Endothelial cell of umbilical vein (primary cell): ENCODE results near the gene HMGA1. TPM values are rescaled to one million over a fixed set of nuclear protein-coding genes. Genes with fewer than 3 reads are reported as not detected.

Experiments used
- BruUV-seq: library from RNA; stranded (reverse); fragments of 400-500 nt; replicated peaks from 2 replicates; lab custom pipeline; 2021; lab: Mats Ljungman, UMichigan
- CTCF ChIA-PET: fragments of 300-600, 350-600 bp; sonication (Branson Sonifier 250); formaldehyde crosslinking; loops from one replicate; lab custom pipeline; 2021; ENCODE audit warnings: antibody characterized with exemption, inconsistent platforms; lab: Charles Lee
- POLR2A ChIA-PET: fragments of 300-600, 350-600 bp; sonication (Branson Sonifier 250); formaldehyde crosslinking; loops from one replicate; lab custom pipeline; 2021; ENCODE audit warnings: antibody characterized with exemption, inconsistent platforms; lab: Charles Lee
- DNase-seq: peaks from one replicate; pipeline ENCODE4 v3.0.0-alpha.2; 2011; ENCODE audit warnings: low read depth, low spot score
- FAIRE-seq: peaks from 2 replicates; lab custom pipeline; 2011; peaks lifted over from hg19 to GRCh38; lab: Jason Lieb, UNC
- H2AFZ ChIP-seq: 2 replicates; pipeline ENCODE4 v1.6.0; 2012; ENCODE audit warnings: low read depth, low read length, control low read depth, inconsistent platforms
- H3K27ac ChIP-seq: 2 replicates; pipeline ENCODE4 v1.5.1; 2011; ENCODE audit warnings: low read depth, mild to moderate bottlenecking, control low read depth, low read length, moderate library complexity; ENCODE audit not compliant: insufficient read depth
- H3K27me3 ChIP-seq, 2 experiments: 2 replicates each; pipeline versions ENCODE4 v1.6.0 to v1.6.1; 2011; ENCODE audit warnings: low read length in 2 of 2, mixed read lengths in 1 of 2; ENCODE audit not compliant: control insufficient read depth in 2 of 2, insufficient read depth in 2 of 2
- H3K36me3 ChIP-seq, 2 experiments: 2 replicates in 1 of 2; 3 replicates in 1 of 2; pipeline ENCODE4 v1.5.1; 2011; ENCODE audit warnings: low read length in 2 of 2, mild to moderate bottlenecking in 1 of 2, moderate library complexity in 1 of 2; ENCODE audit not compliant: control insufficient read depth in 2 of 2, insufficient read depth in 2 of 2; ENCODE audit errors: extremely low read depth in 1 of 2
- H3K4me1 ChIP-seq: 3 replicates; pipeline ENCODE4 v1.5.1; 2011; ENCODE audit warnings: mild to moderate bottlenecking, low read length; ENCODE audit not compliant: control insufficient read depth, insufficient read depth; ENCODE audit errors: extremely low read depth
- H3K4me2 ChIP-seq: 2 replicates; pipeline ENCODE4 v1.6.1; 2011; ENCODE audit warnings: low read length, control low read depth, mixed read lengths; ENCODE audit not compliant: insufficient read depth
- H3K4me3 ChIP-seq, 3 experiments: fragments of 200-600 bp in 1 of 3; sonication (generic), shearing (Covaris generic) in 1 of 3; replicated peaks in 1 of 3; 2 replicates each; pipeline ENCODE4 v1.5.1; 2011 to 2016; ENCODE audit warnings: control low read depth in 3 of 3, low read length in 3 of 3, mild to moderate bottlenecking in 2 of 3, inconsistent platforms in 1 of 3, low read depth in 1 of 3, moderate library complexity in 1 of 3; ENCODE audit not compliant: insufficient read depth in 1 of 3
- H3K79me2 ChIP-seq: 2 replicates; pipeline ENCODE4 v1.6.0; 2012; ENCODE audit warnings: low read length, inconsistent platforms; ENCODE audit not compliant: control insufficient read depth, insufficient read depth
- H3K9ac ChIP-seq: replicated peaks from 2 replicates; pipeline ENCODE3; 2011; ENCODE audit warnings: low read length, control low read depth; ENCODE audit not compliant: insufficient read depth; ENCODE audit errors: extremely low read depth
- H3K9me1 ChIP-seq: replicated peaks from 3 replicates; pipeline ENCODE4 v1.6.0; 2011; ENCODE audit warnings: mild to moderate bottlenecking, low read length; ENCODE audit not compliant: control insufficient read depth, insufficient read depth; ENCODE audit errors: extremely low read depth
- H3K9me3 ChIP-seq: replicated peaks from 2 replicates; pipeline ENCODE4 v1.5.1; 2012; ENCODE audit warnings: low read length, inconsistent platforms; ENCODE audit not compliant: control insufficient read depth, insufficient read depth
- H4K20me1 ChIP-seq: replicated peaks from 2 replicates; pipeline ENCODE3; 2011; ENCODE audit warnings: mild to moderate bottlenecking, low read length; ENCODE audit not compliant: control insufficient read depth, insufficient read depth; ENCODE audit errors: extremely low read depth
- EZH2 ChIP-seq: IDR thresholded peaks from 2 replicates; pipeline ENCODE4 v1.6.1; 2012; ENCODE audit warnings: borderline replicate concordance, low read depth, mild to moderate bottlenecking, moderate library complexity, low read length, inconsistent platforms; ENCODE audit not compliant: severe bottlenecking
- FOS ChIP-seq: IDR thresholded peaks from 2 replicates; pipeline ENCODE4 v1.6.1; 2011; ENCODE audit warnings: mild to moderate bottlenecking, low read length, moderate library complexity, borderline replicate concordance; ENCODE audit not compliant: insufficient read depth
- GATA2 ChIP-seq: IDR thresholded peaks from 2 replicates; pipeline ENCODE4 v1.7.0; 2011; ENCODE audit warnings: low read depth, mild to moderate bottlenecking, moderate library complexity, mixed read lengths, low read length; ENCODE audit not compliant: insufficient read length, insufficient read depth
- JUN ChIP-seq: IDR thresholded peaks from 2 replicates; pipeline ENCODE4 v1.6.1; 2011; ENCODE audit warnings: borderline replicate concordance, low read depth; ENCODE audit not compliant: insufficient read length, insufficient read depth
- MAX ChIP-seq: IDR thresholded peaks from 2 replicates; pipeline ENCODE4 v1.6.1; 2011; ENCODE audit not compliant: insufficient read depth, insufficient read length
- MYC ChIP-seq: IDR thresholded peaks from one replicate; pipeline ENCODE4 v1.6.1; 2011; ENCODE audit warnings: mild to moderate bottlenecking, low read depth, low read length
- POLR2A ChIP-seq: IDR thresholded peaks from 2 replicates; pipeline ENCODE4 v1.6.1; 2012; ENCODE audit warnings: low read depth, mild to moderate bottlenecking, control low read depth, low read length
- POLR2AphosphoS5 ChIP-seq: IDR thresholded peaks from 2 replicates; pipeline ENCODE4 v1.6.1; 2012; ENCODE audit warnings: low read depth, mild to moderate bottlenecking, control low read depth, low read length, moderate library complexity; ENCODE audit not compliant: insufficient read depth
- dilution Hi-C: fragments of 300-500 bp; cut with MboI; formaldehyde crosslinking; loops from one replicate; pipeline ENCODE4 v1.15.0; 2019; ENCODE audit warnings: low sequenced_read_pairs; ENCODE audit not compliant: extremely low pct_ligation_motif_present
- intact Hi-C: fragments of 100-400 bp; cut with micrococcal nuclease; formaldehyde crosslinking; loops from one replicate; pipeline ENCODE4 v1.10.0; 2022
- polyA plus RNA-seq, 4 experiments: library from polyadenylated mRNA; depleted of rRNA in 3 of 4; stranded (reverse) in 3 of 4; unstranded in 1 of 4; fragments of >200 nt; gene quantifications; 2 replicates each; pipeline versions ENCODE4 v1.2.1 to v1.2.3, GENCODE V29; 2011 to 2012; ENCODE audit warnings: missing spikeins in 1 of 4
- total RNA-seq: library from RNA; stranded (reverse); gene quantifications from 2 replicates; pipeline ENCODE4 v1.2.3, GENCODE V29; 2021
- TF ChIP-seq, protein P1 (sequence below), 2 donors: IDR thresholded peaks; 1 replicate in 1 of 2; 2 replicates in 1 of 2; pipeline ENCODE4 v1.5.1; 2011; ENCODE audit warnings: low read length in 2 of 2, mild to moderate bottlenecking in 2 of 2, moderate library complexity in 2 of 2, control low read depth in 1 of 2, inconsistent platforms in 1 of 2, low read depth in 1 of 2; ENCODE audit not compliant: insufficient read depth in 1 of 2; ENCODE audit errors: extremely low read depth in 1 of 2

Gene HMGA1
- total and polyA plus RNA-seq, 2 donors (not counting 3 experiments of a cell fraction or from before 2014, with no cell fraction given), result 425 to 1,108 TPM

GRCh38 chr6:34236131-34236442, 586 bp upstream of the HMGA1 start:
- Histone ChIP-seq H3K4me3 (peak overlapping the region; percentile 23 to 94 (median 52)), H3K79me2 (peaks cover 43% of the 10 kb centered on the region), H3K9me1 (no peaks in the 10 kb centered on the region), H3K36me3 (peaks cover 0 to 5% of the 10 kb centered on the region in 2 experiments), H3K9ac (peak overlapping the region; percentile 68), H4K20me1 (no peaks in the 10 kb centered on the region), H3K27me3 (no peaks in the 10 kb centered on the region), H2AFZ (no peak overlapping the region), H3K27ac (peak overlapping the region; percentile 91), H3K9me3 (no peaks in the 10 kb centered on the region), H3K4me1 (peaks cover 37% of the 10 kb centered on the region), H3K4me2 (peak overlapping the region; percentile 92)
- BruUV-seq, result TSS peak; percentile 96
- intact Hi-C loops (loop anchor here (1.0 to 5.0 kb wide), 4 partner anchors 8 to 521 kb away; partner anchors contain the start of gene SNRPC), dilution Hi-C loops (no loop called here)
- CTCF ChIA-PET, result interaction anchor here (0.7 to 2.0 kb wide), 7 partner anchors 12 to 179 kb away, joined by 3 to 23 read pairs (median 8); no protein-coding TSS in a partner anchor
- POLR2A ChIA-PET, result interaction anchor here (1.0 to 2.0 kb wide), 5 partner anchors 9 to 70 kb away, joined by 3 to 35 read pairs (median 10); partner anchors contain the start of gene SMIM29
- DNase-seq (peak; percentile 46), FAIRE-seq (peak; percentile 40)
- TF ChIP-seq, protein P1, sequence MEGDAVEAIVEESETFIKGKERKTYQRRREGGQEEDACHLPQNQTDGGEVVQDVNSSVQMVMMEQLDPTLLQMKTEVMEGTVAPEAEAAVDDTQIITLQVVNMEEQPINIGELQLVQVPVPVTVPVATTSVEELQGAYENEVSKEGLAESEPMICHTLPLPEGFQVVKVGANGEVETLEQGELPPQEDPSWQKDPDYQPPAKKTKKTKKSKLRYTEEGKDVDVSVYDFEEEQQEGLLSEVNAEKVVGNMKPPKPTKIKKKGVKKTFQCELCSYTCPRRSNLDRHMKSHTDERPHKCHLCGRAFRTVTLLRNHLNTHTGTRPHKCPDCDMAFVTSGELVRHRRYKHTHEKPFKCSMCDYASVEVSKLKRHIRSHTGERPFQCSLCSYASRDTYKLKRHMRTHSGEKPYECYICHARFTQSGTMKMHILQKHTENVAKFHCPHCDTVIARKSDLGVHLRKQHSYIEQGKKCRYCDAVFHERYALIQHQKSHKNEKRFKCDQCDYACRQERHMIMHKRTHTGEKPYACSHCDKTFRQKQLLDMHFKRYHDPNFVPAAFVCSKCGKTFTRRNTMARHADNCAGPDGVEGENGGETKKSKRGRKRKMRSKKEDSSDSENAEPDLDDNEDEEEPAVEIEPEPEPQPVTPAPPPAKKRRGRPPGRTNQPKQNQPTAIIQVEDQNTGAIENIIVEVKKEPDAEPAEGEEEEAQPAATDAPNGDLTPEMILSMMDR (IDR thresholded peaks at IDR 0.05; ENCODE audit: extremely low read depth in 1 of 2, insufficient read depth in 1 of 2, low read depth in 1 of 2, low read length in 2 of 2), result no peak
- no peak for TF ChIP-seq MAX
- no peak for TF ChIP-seq POLR2AphosphoS5
- TF ChIP-seq POLR2A, result no peak
- no peak for TF ChIP-seq GATA2
- no peak for TF ChIP-seq JUN
- TF ChIP-seq FOS, result no peak
- TF ChIP-seq EZH2, result no peak
- TF ChIP-seq MYC, result no peak
